OCI-LY3 (cell line): Measurements from ENCODE around the gene NRGN.

Experiments
- H2AFZ ChIP-seq: fragments of 200-600, 300-600 bp; shearing (Covaris generic); 2 replicates; pipeline ENCODE4 v1.6.0; 2014; ENCODE audit warnings: antibody characterized with exemption, low read depth, low read length
- H3K27ac ChIP-seq: fragments of 200-600, 300-600 bp; sonication (generic); 2 replicates; pipeline ENCODE4 v1.5.1; 2014; ENCODE audit warnings: mild to moderate bottlenecking, low read length, moderate library complexity, mixed read lengths
- H3K27me3 ChIP-seq: fragments of 200-600, 300-600 bp; sonication (generic); 2 replicates; pipeline ENCODE4 v1.6.1; 2014; ENCODE audit warnings: low read depth, low read length, mixed read lengths
- H3K36me3 ChIP-seq: fragments of 200-600, 300-600 bp; sonication (generic); replicated peaks from 2 replicates; pipeline ENCODE3; 2014; ENCODE audit warnings: low read depth, low read length, mixed read lengths
- H3K4me1 ChIP-seq: fragments of 300-600, 200-600 bp; sonication (generic); 2 replicates; pipeline ENCODE4 v1.6.1; 2014; ENCODE audit warnings: low read length, mixed read lengths
- H3K4me2 ChIP-seq: fragments of 200-600, 300-600 bp; sonication (generic); 2 replicates; pipeline ENCODE4 v1.6.1; 2014; ENCODE audit warnings: low read length, mixed read lengths
- H3K4me3 ChIP-seq: fragments of 300-600, 200-600 bp; sonication (generic); 2 replicates; pipeline ENCODE4 v1.5.1; 2014; ENCODE audit warnings: antibody characterized with exemption, mild to moderate bottlenecking, low read length, moderate library complexity
- H3K79me2 ChIP-seq: fragments of 300-600, 200-600 bp; shearing (Covaris generic); 2 replicates; pipeline ENCODE4 v1.6.1; 2014; ENCODE audit warnings: mild to moderate bottlenecking, low read length, mixed read lengths
- H3K9ac ChIP-seq: fragments of 300-600, 200-600 bp; shearing (Covaris generic); 2 replicates; pipeline ENCODE4 v1.6.0; 2014; ENCODE audit warnings: mild to moderate bottlenecking, low read length, moderate library complexity
- H3K9me3 ChIP-seq: fragments of 200-600, 300-600 bp; shearing (Covaris generic); 2 replicates; pipeline ENCODE4 v1.6.1; 2014; ENCODE audit warnings: low read length, mixed read lengths; ENCODE audit not compliant: insufficient read depth
- H4K20me1 ChIP-seq: fragments of 200-600, 300-600 bp; sonication (generic); 2 replicates; pipeline ENCODE4 v1.6.1; 2016; ENCODE audit warnings: low read length, mixed read lengths; ENCODE audit not compliant: insufficient read depth
- EZH2phosphoT487 ChIP-seq: fragments of 200-600 bp; shearing (Covaris generic); IDR thresholded peaks from 2 replicates; pipeline ENCODE4 v1.6.1; 2018; ENCODE audit warnings: antibody characterized with exemption, mixed run types, low read depth
- TF ChIP-seq, protein P1 (sequence below): fragments of 200-600, 300-600 bp; sonication (generic); IDR thresholded peaks from 2 replicates; pipeline ENCODE4 v1.5.1; 2014; ENCODE audit warnings: antibody characterized with exemption, low read length, low read depth

NRGN gene

DNA sequence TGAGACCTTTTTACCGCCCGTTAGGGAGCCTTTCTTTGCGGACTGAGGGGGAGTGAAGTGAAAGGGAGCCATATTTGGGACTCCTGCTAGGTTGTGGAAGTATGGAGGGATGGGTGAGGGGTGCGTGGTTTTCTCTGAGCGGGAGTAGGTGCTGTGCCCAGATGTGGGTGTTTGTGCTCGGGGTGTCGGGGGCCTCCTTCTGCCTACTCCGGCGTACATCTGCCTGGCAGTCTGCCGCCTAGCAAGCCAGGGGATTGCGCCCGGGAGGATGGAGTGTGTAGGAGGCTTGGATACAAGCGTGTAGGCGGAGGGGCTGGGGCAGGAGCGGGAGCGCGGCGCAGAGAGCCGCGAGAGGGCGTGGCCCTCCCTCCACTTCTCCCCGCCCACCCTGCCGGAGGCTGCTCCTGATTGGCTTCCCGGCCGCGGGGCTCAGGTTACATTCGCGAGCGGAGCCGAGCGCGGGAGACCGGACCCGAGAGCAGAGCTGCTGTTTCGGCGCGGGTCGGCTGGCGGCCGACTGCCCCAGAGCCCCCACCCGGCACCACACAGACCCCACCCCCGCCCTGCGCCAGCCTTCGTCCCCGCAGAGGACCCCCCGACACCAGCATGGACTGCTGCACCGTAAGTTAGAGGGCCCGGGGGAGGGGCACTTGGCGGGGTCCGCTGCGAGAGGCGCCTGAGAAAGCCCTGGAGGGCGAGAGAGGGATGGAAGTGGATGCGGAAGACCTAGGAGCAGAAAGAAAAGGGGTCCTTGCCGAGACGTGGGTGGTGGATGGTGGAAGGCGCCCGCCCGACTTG lies at the start of gene NRGN:
Gene NRGN, plus strand, starts transcription at position 464 of the 798 bp plus-strand sequence. Its CDS starts 143 bp downstream, at position 607.
- Histone ChIP-seq H3K27me3 (peaks cover 27% of the 10 kb centered on the region), H3K9ac (peak within 1 kb of the TSS; percentile 59), H3K4me3 (peak within 1 kb of the TSS; percentile 78), H3K27ac (no peak within 1 kb of the TSS), H3K36me3 (no peaks in the 10 kb centered on the region), H3K4me1 (peaks cover 9% of the 10 kb centered on the region), H3K4me2 (peak within 1 kb of the TSS; percentile 88), H3K79me2 (no peaks in the 10 kb centered on the region), H4K20me1 (no peaks in the 10 kb centered on the region), H2AFZ (peak within 1 kb of the TSS; percentile 79), H3K9me3 (no peaks in the 10 kb centered on the region)
- TF ChIP-seq EZH2phosphoT487, result no peak
- TF ChIP-seq, protein P1, sequence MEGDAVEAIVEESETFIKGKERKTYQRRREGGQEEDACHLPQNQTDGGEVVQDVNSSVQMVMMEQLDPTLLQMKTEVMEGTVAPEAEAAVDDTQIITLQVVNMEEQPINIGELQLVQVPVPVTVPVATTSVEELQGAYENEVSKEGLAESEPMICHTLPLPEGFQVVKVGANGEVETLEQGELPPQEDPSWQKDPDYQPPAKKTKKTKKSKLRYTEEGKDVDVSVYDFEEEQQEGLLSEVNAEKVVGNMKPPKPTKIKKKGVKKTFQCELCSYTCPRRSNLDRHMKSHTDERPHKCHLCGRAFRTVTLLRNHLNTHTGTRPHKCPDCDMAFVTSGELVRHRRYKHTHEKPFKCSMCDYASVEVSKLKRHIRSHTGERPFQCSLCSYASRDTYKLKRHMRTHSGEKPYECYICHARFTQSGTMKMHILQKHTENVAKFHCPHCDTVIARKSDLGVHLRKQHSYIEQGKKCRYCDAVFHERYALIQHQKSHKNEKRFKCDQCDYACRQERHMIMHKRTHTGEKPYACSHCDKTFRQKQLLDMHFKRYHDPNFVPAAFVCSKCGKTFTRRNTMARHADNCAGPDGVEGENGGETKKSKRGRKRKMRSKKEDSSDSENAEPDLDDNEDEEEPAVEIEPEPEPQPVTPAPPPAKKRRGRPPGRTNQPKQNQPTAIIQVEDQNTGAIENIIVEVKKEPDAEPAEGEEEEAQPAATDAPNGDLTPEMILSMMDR, result no peak

DNA sequence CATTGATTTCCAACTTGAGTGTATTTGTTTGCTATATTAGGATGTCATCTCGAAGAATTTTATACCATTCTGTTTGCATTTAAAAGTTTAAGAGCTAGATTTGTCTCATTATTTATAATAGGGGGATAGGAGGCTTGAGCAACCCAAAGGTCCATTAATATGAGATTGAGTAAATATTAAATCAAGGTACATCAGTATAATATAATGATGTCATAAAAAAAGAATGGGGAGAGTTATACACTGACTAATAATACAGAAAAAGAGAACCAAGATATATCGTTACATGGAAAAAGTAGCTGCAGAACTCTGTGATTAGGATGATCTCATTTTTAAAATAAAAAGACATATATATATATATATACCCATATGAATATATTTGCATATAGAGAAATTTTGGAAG lies 46.6 kb upstream of the NRGN start:
- H4K20me1 ChIP-seq, result no peaks in the 10 kb centered on the region
- H3K27me3 ChIP-seq, result peaks cover 4% of the 10 kb centered on the region; the same call in 1 of the 2 replicates
- no peaks in the 10 kb centered on the region for H3K4me1 ChIP-seq
- H3K4me3 ChIP-seq, result no peak overlapping the region
- H3K36me3 ChIP-seq, result no peaks in the 10 kb centered on the region
- H3K9me3 ChIP-seq, result no peaks in the 10 kb centered on the region
- no peak overlapping the region for H2AFZ ChIP-seq
- no peak overlapping the region for H3K27ac ChIP-seq
- TF ChIP-seq, protein P1, result no peak
- no peak for TF ChIP-seq EZH2phosphoT487
- H3K4me2 ChIP-seq, result no peak overlapping the region
- H3K79me2 ChIP-seq, result no peaks in the 10 kb centered on the region
- H3K9ac ChIP-seq, result no peak overlapping the region

- H2AFZ ChIP-seq, result no peak overlapping the region
- no peak overlapping the region for H3K4me2 ChIP-seq
- no peak overlapping the region for H3K27ac ChIP-seq
- no peaks in the 10 kb centered on the region for H4K20me1 ChIP-seq
- no peak overlapping the region for H3K9ac ChIP-seq
- no peaks in the 10 kb centered on the region for H3K79me2 ChIP-seq
- 0 out of 2 replicates have a peak, but pooled peaks cover 10% of the 10 kb centered on the region for H3K27me3 ChIP-seq
- H3K9me3 ChIP-seq, result no peaks in the 10 kb centered on the region
- H3K4me3 ChIP-seq, result no peak overlapping the region
- no peaks in the 10 kb centered on the region for H3K4me1 ChIP-seq
- TF ChIP-seq EZH2phosphoT487, result no peak
- TF ChIP-seq, protein P1, result no peak
- no peaks in the 10 kb centered on the region for H3K36me3 ChIP-seq
Observed at GRCh38 chr11:124699547-124699946, 40.2 kb upstream of the NRGN start.

DNA sequence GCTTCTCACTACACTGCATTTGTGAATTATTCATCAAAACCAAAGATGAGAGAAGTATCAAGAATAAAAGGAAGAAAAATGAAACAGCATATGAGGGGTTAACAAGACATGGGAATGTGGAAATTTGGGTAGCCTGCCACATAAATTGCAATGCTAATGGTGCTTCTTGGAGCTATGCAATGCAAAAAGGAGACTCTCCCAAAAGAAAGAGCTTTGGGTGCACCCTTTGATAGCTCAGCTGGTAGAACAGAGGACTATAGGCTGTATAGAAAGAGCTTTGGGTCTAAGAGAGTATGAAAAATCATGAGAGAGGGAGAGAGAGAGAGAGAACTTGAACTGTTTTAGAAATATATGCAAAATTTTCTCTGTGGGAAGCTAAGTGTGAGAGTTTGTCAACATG lies 39.7 kb upstream of the NRGN start:
- Histone ChIP-seq H3K4me2 (no peak overlapping the region), H4K20me1 (no peaks in the 10 kb centered on the region), H3K9ac (no peak overlapping the region), H3K79me2 (no peaks in the 10 kb centered on the region), H3K36me3 (no peaks in the 10 kb centered on the region), H3K4me3 (no peak overlapping the region), H3K4me1 (no peaks in the 10 kb centered on the region), H3K27me3 (0 out of 2 replicates have a peak, but pooled peaks cover 10% of the 10 kb centered on the region), H2AFZ (no peak overlapping the region), H3K27ac (no peak overlapping the region), H3K9me3 (no peaks in the 10 kb centered on the region)
- no peak for TF ChIP-seq EZH2phosphoT487
- TF ChIP-seq, protein P1, result no peak
